BLaER1 treated with 17β-estradiol and CSF1 and Interleukin-3, amounts not matched to agents 10 nM and 100 nM (cell line): ENCODE data around the gene TRIM24.

Experiments
- H3K27ac ChIP-seq, 11 experiments: shearing (Covaris generic); formaldehyde crosslinking; 2 replicates each; pipeline ENCODE4 v1.8.1; 2022
- H3K27me3 ChIP-seq, 11 experiments: shearing (Covaris generic); formaldehyde crosslinking; 2 replicates each; pipeline ENCODE4 v1.8.1; 2022
- H3K36me3 ChIP-seq, 11 experiments: shearing (Covaris generic); formaldehyde crosslinking; 2 replicates each; pipeline ENCODE4 v1.8.1; 2022
- H3K4me1 ChIP-seq, 10 experiments: shearing (Covaris generic); formaldehyde crosslinking; 2 replicates each; pipeline ENCODE4 v1.8.1; 2022
- H3K4me2 ChIP-seq, 11 experiments: shearing (Covaris generic); formaldehyde crosslinking; 2 replicates each; pipeline ENCODE4 v1.8.1; 2022
- H3K4me3 ChIP-seq, 10 experiments: shearing (Covaris generic); formaldehyde crosslinking; 2 replicates each; pipeline ENCODE4 v1.8.1; 2022
- H3K9ac ChIP-seq, 11 experiments: shearing (Covaris generic); formaldehyde crosslinking; 2 replicates each; pipeline ENCODE4 v1.8.1; 2022
- H3K9me3 ChIP-seq, 11 experiments: shearing (Covaris generic); formaldehyde crosslinking; replicated peaks in 1 of 11; 2 replicates each; pipeline ENCODE4 v1.8.1; 2022
- H4K20me1 ChIP-seq, 11 experiments: shearing (Covaris generic); formaldehyde crosslinking; 2 replicates each; pipeline ENCODE4 v1.8.1; 2022
- Cebpa-rat ChIP-seq, 11 experiments: shearing (Covaris generic); IDR thresholded peaks; 2 replicates each; pipeline ENCODE4 v1.8.1; 2022

The TRIM24 gene

GRCh38 chr7:138590154-138590553 lies 130.1 kb downstream of the TRIM24 start:
- Histone ChIP-seq H3K9me3 (peaks cover 0 to 4% (median 0%) of the 10 kb centered on the region in 11 experiments; a peak in 1 of 22 replicates), H3K4me3 (no peak overlapping the region), H3K27ac (no peak overlapping the region), H3K9ac (no peak overlapping the region), H3K36me3 (peaks cover 27 to 40% (median 30%) of the 10 kb centered on the region in 11 experiments), H4K20me1 (no peaks in the 10 kb centered on the region), H3K4me2 (no peak overlapping the region), H3K4me1 (no peaks in the 10 kb centered on the region), H3K27me3 (no peaks in the 10 kb centered on the region)
- TF ChIP-seq Cebpa-rat (IDR thresholded peaks at IDR 0.05): no peak

GRCh38 chr7:138595454-138595853 lies 135.4 kb downstream of the TRIM24 start:
- no peaks in the 10 kb centered on the region for H4K20me1 ChIP-seq
- no peaks in the 10 kb centered on the region for H3K36me3 ChIP-seq
- H3K4me1 ChIP-seq: no peaks in the 10 kb centered on the region
- no peak overlapping the region for H3K9ac ChIP-seq
- H3K9me3 ChIP-seq: no peaks in the 10 kb centered on the region
- no peak overlapping the region for H3K4me3 ChIP-seq
- TF ChIP-seq Cebpa-rat (IDR thresholded peaks at IDR 0.05): no peak
- no peaks in the 10 kb centered on the region for H3K27me3 ChIP-seq
- H3K4me2 ChIP-seq: no peak overlapping the region
- no peak overlapping the region for H3K27ac ChIP-seq

GRCh38 chr7:138602451-138602850 lies 142.4 kb downstream of the TRIM24 start:
- Histone ChIP-seq H4K20me1 (no peaks in the 10 kb centered on the region), H3K4me2 (peak overlapping the region in 5 of 11 experiments; percentile 5 to 48 (median 19); a peak in 6 of 22 replicates), H3K4me1 (peaks cover 0 to 10% (median 4%) of the 10 kb centered on the region in 10 experiments; a peak in 8 of 20 replicates), H3K9ac (no peak overlapping the region), H3K27me3 (no peaks in the 10 kb centered on the region), H3K4me3 (no peak overlapping the region), H3K27ac (no peak overlapping the region), H3K36me3 (no peaks in the 10 kb centered on the region), H3K9me3 (peaks cover 10 to 26% (median 19%) of the 10 kb centered on the region in 11 experiments)
- TF ChIP-seq Cebpa-rat (IDR thresholded peaks at IDR 0.05): no peak

- H3K27ac ChIP-seq: no peak overlapping the region
- H4K20me1 ChIP-seq: no peaks in the 10 kb centered on the region
- H3K4me1 ChIP-seq: peaks cover 0 to 10% (median 4%) of the 10 kb centered on the region in 10 experiments; a peak in 8 of 20 replicates
- H3K9ac ChIP-seq: no peak overlapping the region
- peaks cover 10 to 26% (median 19%) of the 10 kb centered on the region in 11 experiments for H3K9me3 ChIP-seq
- no peaks in the 10 kb centered on the region for H3K27me3 ChIP-seq
- TF ChIP-seq Cebpa-rat (IDR thresholded peaks at IDR 0.05): no peak
- no peak overlapping the region for H3K4me3 ChIP-seq
- no peaks in the 10 kb centered on the region for H3K36me3 ChIP-seq
- H3K4me2 ChIP-seq: no peak overlapping the region
Measured at GRCh38 chr7:138603549-138604318, 143.7 kb downstream of the TRIM24 start.

DNA sequence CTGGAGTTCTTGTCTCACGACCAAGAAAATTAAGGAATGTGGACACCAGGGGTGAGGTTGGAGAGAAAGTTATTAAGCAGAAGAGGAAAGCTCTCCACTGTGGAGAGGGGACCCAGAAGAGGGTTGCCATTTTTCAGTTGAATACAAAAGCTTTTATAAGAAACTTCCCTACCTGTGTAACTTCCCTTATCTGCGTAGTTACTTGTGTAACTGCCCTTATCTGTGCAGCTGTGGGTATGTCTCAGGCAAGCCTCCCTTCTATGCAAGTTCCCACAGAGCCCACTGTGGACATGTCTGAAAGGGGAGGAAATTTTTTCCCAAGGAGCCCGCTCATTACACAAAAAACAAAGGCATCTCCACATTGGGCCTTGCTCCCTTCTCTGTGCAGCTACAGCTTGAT lies 146.2 kb downstream of the TRIM24 start:
- H3K4me1 ChIP-seq: peaks cover 0 to 10% (median 4%) of the 10 kb centered on the region in 10 experiments; a peak in 8 of 20 replicates
- H3K27ac ChIP-seq: no peak overlapping the region
- TF ChIP-seq Cebpa-rat (IDR thresholded peaks at IDR 0.05): no peak
- H3K4me2 ChIP-seq: no peak overlapping the region
- no peaks in the 10 kb centered on the region for H3K27me3 ChIP-seq
- H4K20me1 ChIP-seq: no peaks in the 10 kb centered on the region
- peaks cover 14 to 33% (median 27%) of the 10 kb centered on the region in 11 experiments for H3K9me3 ChIP-seq
- no peak overlapping the region for H3K4me3 ChIP-seq
- H3K36me3 ChIP-seq: no peaks in the 10 kb centered on the region
- no peak overlapping the region for H3K9ac ChIP-seq

- Histone ChIP-seq H3K9me3 (peaks cover 16 to 38% (median 29%) of the 10 kb centered on the region in 11 experiments), H3K36me3 (no peaks in the 10 kb centered on the region), H4K20me1 (no peaks in the 10 kb centered on the region), H3K4me3 (no peak overlapping the region), H3K27me3 (no peaks in the 10 kb centered on the region), H3K27ac (no peak overlapping the region), H3K9ac (no peak overlapping the region), H3K4me2 (no peak overlapping the region), H3K4me1 (peaks cover 0 to 3% (median 2%) of the 10 kb centered on the region in 10 experiments; a peak in 8 of 20 replicates)
- TF ChIP-seq Cebpa-rat (IDR thresholded peaks at IDR 0.05): 0 out of 22 replicates have a peak, but pooled peaks of 1 of the 11 experiments have one; percentile 22
Measured at GRCh38 chr7:138607216-138608126, 147.4 kb downstream of the TRIM24 start.

DNA sequence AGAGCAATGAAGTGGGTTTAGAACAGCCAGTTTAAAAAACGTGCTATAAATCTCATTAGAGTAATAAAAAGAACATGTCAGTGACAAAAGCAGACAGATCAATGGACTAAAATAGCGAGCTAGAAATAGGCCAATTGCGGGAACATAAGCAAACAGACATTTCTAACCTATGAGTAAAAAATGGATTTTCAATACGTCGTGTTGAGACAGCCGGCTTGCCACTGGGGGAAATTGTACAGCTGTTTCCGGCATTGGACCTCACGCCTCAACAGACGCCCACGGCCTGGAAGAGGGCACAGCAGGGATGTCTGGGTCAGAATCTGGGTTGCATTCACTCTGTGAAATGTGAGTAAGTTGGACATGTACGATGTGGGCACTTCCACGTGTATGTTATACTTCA lies 148.2 kb downstream of the TRIM24 start:
- H3K36me3 ChIP-seq: no peaks in the 10 kb centered on the region
- H3K4me2 ChIP-seq: no peak overlapping the region
- H3K27ac ChIP-seq: no peak overlapping the region
- no peak for TF ChIP-seq Cebpa-rat (IDR thresholded peaks at IDR 0.05)
- peaks cover 16 to 38% (median 29%) of the 10 kb centered on the region in 11 experiments for H3K9me3 ChIP-seq
- H3K9ac ChIP-seq: no peak overlapping the region
- no peaks in the 10 kb centered on the region for H3K4me1 ChIP-seq
- no peaks in the 10 kb centered on the region for H4K20me1 ChIP-seq
- no peaks in the 10 kb centered on the region for H3K27me3 ChIP-seq
- no peak overlapping the region for H3K4me3 ChIP-seq

GRCh38 chr7:138610671-138611170 lies 150.7 kb downstream of the TRIM24 start:
- Histone ChIP-seq H3K4me2 (no peak overlapping the region), H3K27ac (no peak overlapping the region), H3K9ac (no peak overlapping the region), H3K36me3 (no peaks in the 10 kb centered on the region), H3K27me3 (no peaks in the 10 kb centered on the region), H3K9me3 (peaks cover 11 to 32% (median 21%) of the 10 kb centered on the region in 11 experiments), H3K4me3 (no peak overlapping the region), H4K20me1 (no peaks in the 10 kb centered on the region), H3K4me1 (no peaks in the 10 kb centered on the region)
- no peak for TF ChIP-seq Cebpa-rat (IDR thresholded peaks at IDR 0.05)

- H3K27ac ChIP-seq: no peak overlapping the region
- no peaks in the 10 kb centered on the region for H3K27me3 ChIP-seq
- peaks cover 0 to 14% (median 8%) of the 10 kb centered on the region in 11 experiments; a peak in 10 of 22 replicates for H3K9me3 ChIP-seq
- no peak overlapping the region for H3K4me3 ChIP-seq
- no peaks in the 10 kb centered on the region for H3K36me3 ChIP-seq
- no peaks in the 10 kb centered on the region for H4K20me1 ChIP-seq
- H3K4me1 ChIP-seq: peaks cover 0 to 5% (median 3%) of the 10 kb centered on the region in 10 experiments; a peak in 12 of 20 replicates
- no peak overlapping the region for H3K9ac ChIP-seq
- no peak overlapping the region for H3K4me2 ChIP-seq
- TF ChIP-seq Cebpa-rat (IDR thresholded peaks at IDR 0.05): no peak
Measured at GRCh38 chr7:138613630-138614029, 153.6 kb downstream of the TRIM24 start.
